ENCODE results near the gene KCNK18.

KCNK18 gene

DNA sequence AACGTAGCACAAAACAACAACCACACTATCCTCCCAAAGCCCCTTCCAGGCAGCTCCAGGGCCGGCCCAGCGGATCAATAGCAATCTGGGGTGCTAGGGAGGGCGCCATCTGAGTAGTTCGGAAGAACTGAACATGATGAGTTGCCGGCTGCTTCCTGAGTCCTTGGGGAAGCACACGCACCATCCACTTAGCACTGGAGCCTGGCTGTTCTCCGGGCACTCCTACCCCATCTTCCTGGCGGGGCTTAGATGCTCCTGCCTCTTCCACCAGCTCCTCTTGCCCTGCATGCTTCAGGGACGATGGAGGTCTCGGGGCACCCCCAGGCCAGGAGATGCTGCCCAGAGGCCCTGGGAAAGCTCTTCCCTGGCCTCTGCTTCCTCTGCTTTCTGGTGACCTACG is at the start of gene KCNK18:
KCNK18 (plus strand) TSS at position 301 of the 400 bp plus-strand sequence; CDS start at position 301, 0 bp downstream.
- in situ Hi-C loops (cut with MboI; ENCODE audit: low sequenced_read_pairs), result no loop called here

DNA sequence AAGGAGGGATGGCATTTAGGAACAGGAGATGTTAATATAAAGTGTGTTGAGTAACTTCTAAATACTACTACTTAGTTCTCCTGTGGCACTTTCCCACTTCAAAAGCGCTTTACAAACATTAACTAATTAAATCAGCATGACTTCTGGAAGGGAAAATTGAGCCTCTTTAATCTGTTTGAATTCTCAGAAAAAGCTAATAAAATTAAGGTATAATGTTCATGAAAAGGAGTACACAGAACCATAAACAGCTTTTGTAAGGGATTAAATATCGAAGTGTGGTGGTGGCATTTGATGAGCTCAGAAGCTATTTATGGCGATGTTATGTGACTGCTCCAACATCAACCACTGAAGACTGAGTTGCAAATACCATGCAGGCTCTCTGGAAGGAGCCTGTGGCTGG is 49.0 kb upstream of the KCNK18 start:
- in situ Hi-C loops (cut with MboI; ENCODE audit: low sequenced_read_pairs), result no loop called here

DNA sequence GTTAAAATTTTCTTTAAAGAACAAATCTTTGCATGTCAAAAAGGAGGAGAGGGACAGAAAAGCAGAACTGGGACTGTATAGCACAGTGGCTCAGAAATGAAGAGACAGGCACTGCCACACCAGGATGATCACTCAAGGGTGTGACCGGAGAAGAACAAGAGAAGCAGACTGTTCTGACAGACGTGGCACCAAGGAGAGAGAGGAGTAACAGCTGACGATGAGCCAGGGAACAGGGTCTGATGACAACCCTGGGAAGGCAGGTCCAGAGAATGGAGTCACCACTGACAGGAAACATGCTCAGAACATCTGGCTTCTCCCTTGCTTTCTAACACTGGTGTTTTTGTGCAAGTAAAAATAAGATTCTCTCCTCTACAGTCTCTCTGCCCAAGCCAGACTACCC is 44.6 kb upstream of the KCNK18 start:
- in situ Hi-C loops (cut with MboI; ENCODE audit: low sequenced_read_pairs), result loop anchor here (25.0 kb wide), 1 partner anchor 340 kb away; no protein-coding TSS in a partner anchor

DNA sequence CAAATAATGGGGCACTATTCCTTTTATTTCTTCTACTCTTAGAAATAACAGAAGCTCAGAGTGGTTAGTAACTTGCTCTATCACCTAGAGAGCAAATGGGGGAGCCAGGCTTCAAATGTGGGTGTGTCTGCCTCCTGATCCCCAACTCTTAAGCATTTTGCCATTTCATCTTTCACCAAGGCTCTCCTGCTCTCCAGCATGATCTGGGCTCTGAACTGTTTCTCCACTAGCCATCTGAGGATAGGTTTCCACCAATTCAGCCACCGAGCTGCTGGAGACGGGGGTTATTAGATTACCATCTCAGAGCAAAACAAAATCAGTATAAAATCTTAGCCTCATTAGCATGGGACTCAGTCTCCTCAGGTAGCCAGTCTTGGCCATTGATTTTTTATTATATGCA is 39.0 kb upstream of the KCNK18 start:
- in situ Hi-C loops (cut with MboI; ENCODE audit: low sequenced_read_pairs), result loop anchor here (25.0 kb wide), 1 partner anchor 346 kb away; no protein-coding TSS in a partner anchor

DNA sequence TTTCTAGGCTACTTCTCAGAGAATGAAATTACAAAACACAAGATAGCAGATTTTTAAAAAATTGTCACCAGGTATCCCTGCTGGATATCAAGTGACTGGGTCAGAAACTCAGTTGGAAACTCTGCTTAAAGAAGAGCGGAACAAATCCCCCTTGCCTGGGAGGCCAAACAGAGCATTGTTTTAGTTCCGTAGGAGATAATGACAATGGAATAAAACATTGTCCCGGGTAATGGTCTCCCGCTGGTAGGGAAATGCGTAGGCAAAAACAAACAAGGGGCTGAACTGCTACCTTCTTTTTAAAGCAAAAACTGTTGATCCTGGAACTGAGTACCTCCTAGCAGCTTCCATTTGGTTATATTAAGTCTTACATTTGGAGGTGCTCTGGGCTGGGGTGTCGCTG is 37.9 kb upstream of the KCNK18 start:
- in situ Hi-C loops (cut with MboI; ENCODE audit: low sequenced_read_pairs), result loop anchor here (25.0 kb wide), 1 partner anchor 347 kb away; no protein-coding TSS in a partner anchor

DNA sequence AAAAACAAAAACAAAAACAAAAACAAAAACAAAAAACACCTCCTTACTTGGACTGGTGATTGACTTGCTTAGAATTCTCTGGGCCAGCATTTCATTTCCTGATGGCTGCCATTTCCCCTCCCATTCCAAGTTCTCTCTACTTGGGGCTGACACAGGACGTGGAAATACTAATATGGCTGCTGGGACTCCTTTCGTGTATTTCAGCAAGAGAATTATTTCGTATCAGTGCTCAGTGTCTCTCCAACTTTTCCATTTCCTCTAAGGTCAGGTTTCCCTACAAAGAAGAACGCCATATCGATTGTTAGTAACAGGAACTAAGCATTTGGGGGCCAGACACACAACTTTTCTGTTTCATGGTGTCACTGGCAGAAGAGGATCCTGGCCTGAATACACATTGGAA is 36.7 kb upstream of the KCNK18 start:
- in situ Hi-C loops (cut with MboI; ENCODE audit: low sequenced_read_pairs), result loop anchor here (25.0 kb wide), 1 partner anchor 348 kb away; no protein-coding TSS in a partner anchor

DNA sequence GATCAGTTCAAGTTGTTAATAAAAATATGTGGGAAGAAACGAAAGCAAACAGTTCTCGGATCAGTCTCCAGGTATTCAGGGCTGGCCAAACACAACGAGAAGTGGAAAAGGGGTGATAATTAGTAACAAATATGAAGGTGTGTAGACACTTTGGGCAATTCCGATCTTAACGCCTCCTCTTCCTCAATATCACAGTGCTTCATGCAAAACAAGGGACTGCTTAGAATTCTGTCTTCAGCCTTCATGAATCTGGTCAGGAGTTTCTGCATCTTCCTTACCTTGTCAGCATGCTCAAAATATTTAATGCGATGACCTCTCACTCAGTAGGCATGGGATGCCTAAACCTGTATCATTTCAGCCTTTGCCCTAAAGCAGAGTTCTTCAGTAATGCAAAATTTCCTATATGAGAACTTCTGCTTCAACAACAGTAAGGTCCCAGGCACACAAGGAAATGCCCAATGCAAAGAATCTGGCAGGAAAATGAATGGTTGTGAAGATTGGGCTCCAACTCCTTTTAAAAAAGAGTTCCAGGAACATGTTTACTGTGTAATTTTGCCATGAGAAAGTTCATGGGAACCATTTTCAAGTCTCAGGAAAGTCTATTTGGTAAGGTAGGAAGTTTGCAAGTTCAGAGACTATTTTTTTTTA is 35.8 kb upstream of the KCNK18 start:
- in situ Hi-C loops (cut with MboI; ENCODE audit: low sequenced_read_pairs), result loop anchor here (25.0 kb wide), 1 partner anchor 349 kb away; no protein-coding TSS in a partner anchor

DNA sequence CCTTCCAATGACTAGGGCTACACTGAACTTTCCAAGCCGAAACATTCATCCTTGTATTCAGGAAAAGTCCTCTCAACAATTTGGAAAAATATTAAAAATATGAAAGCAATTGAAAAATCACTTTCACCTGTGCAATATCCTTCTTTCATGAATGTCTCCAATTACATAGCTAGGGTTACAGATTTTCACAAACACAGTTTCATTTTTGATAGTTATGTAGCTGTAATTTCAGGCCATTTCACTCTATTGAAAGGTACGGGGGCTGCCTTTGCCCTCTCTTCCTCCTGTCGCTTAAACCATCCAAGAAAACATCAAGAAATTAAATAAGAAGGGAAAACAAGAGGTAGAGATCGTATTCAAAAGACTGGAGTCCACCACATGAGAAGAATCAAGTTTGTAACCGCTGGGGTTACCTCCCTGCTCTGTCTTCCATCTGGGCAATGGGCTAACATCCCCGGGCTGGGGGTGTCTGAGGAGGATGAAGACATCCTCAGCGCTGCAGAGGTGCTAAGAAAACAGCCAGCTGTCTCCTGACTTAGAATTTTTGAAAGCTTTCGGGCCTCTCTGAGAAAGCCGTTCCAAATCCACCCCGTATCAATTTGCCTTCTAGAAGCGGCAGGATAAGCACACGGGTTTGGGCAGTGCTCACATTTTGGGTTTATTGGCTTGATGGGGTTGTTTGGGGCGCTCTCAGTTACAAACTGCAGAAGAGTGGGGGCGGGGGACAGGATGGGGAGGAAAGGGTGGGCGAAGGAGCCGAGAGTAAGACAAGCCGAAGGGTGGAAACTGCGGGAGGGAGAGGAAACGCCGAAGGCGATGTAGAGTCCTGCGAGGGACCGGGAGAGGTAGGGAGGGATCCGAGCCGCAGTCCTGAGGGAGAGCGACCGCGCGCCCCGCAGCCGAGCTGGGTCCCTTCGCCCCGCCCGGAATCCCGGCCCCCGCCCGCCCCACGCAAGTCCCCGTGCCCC is 34.9 kb upstream of the KCNK18 start:
- in situ Hi-C loops (cut with MboI; ENCODE audit: low sequenced_read_pairs), result loop anchor here (25.0 kb wide), 1 partner anchor 350 kb away; no protein-coding TSS in a partner anchor

DNA sequence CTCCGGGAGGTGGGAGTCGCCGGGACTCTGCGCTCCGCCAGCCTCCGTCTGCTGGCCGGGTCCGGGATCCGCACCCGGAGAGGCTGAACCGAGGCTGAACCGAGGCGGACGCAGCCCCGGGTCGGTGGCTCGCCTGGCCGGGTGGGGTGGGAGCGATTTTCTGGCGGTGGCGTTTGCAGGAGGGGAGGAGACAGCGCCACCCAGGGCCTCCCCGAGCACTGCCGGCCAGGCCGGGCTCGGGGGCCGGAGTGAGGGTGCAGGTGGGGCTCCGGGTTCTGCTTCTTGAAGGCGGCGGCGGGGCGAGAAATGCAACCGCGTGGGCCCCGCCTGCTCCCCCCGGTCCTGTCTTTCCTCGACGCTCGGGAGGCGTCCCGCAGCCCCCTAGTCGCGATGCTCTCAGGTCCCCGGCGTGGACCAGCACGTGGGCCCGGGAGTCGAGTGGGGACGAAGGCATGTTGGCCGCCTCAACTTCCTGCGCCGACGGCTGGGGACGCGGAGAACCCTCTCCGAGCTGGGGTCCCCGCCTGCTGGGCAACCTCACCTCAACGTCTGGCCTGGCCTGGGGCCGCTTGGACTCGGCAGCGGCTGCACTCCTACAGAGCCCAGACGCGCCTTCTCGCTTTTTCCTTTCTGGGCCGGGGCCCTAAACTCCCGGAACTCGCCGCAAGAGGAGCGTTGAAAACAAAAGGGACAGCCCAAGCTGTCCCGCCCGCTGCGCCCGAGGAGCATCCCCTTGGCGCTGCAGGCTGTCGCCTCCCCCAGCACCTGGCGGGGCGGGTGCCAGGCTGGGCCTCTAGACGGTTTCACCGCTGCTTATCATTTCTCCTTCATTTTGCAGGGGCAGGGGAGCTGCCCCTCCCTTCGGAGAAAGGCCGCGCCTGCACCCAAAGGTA is 34.0 kb upstream of the KCNK18 start:
- in situ Hi-C loops (cut with MboI; ENCODE audit: low sequenced_read_pairs), result loop anchor here (25.0 kb wide), 1 partner anchor 351 kb away; no protein-coding TSS in a partner anchor

DNA sequence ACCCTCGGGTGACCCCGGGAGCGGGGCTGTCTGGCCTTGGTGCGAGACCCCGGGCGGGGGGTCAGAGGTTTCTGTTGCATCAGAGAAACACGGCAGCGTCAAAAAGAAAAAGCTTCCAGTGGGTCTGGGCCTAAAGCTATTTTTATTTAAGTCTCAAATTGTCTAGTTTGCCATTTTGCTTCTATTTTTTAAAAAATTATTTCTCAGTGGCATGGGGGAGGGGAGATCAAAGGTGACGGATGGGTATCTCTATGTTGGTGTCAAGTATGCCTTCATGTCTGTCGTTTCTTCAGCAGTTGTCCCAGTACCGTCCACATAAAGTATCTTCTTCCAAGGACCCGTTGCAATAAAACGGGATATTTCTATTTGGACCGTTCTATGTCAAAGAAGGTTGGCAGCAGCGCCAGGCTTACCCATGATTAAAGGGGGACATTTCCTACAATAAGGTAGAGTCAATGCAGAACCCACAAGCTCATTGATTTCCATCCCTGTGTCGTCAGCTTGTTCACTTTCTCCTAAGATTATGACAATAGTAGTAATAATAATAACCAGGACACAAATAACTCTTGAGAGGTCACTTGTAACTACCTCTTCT is 33.2 kb upstream of the KCNK18 start:
- in situ Hi-C loops (cut with MboI; ENCODE audit: low sequenced_read_pairs), result loop anchor here (25.0 kb wide), 1 partner anchor 352 kb away; no protein-coding TSS in a partner anchor

DNA sequence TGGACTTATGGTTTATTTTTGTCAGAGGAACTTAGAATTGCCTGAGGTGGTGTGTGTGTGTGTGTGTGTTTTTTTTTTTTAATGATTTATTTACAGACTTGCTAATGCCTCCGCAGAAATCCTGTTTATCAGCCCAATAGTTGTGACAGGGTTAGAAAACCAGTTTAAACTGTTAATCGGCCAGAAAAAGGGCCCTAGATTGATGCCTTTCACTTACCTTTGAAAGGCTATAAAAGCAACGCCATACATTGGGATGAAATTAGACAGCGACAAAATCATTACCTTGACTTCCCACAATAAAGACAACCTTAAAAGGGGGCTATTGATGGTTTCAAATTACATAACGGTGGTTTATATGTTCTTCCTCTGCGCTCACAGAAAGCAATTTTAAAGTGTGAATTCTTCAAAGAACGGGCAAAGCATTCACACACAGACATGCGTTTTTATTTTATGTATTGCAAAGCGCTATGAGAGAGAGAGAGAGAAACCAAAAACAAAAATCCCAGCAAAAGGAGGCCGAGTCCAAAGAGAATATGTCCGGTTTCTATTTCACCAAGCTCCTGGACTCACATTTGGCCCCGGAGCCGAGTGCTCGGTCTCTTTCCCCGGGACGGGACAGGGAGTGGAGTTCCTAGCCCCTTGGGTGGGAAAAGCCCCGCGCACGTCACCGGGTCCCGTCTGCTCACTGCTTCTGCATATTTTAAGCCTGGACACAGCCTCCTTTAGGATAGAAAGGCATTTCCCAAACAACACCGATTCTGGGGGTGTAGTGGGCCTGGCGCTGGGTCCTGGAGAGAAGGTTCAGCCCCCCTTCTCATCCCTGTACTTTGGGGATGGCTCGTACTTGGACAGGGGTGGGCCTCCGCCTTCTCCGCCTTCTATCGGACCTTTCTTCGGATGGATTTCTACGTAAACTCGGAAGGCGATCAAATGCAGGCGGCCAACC is 32.4 kb upstream of the KCNK18 start:
- in situ Hi-C loops (cut with MboI; ENCODE audit: low sequenced_read_pairs), result loop anchor here (25.0 kb wide), 1 partner anchor 353 kb away; no protein-coding TSS in a partner anchor

DNA sequence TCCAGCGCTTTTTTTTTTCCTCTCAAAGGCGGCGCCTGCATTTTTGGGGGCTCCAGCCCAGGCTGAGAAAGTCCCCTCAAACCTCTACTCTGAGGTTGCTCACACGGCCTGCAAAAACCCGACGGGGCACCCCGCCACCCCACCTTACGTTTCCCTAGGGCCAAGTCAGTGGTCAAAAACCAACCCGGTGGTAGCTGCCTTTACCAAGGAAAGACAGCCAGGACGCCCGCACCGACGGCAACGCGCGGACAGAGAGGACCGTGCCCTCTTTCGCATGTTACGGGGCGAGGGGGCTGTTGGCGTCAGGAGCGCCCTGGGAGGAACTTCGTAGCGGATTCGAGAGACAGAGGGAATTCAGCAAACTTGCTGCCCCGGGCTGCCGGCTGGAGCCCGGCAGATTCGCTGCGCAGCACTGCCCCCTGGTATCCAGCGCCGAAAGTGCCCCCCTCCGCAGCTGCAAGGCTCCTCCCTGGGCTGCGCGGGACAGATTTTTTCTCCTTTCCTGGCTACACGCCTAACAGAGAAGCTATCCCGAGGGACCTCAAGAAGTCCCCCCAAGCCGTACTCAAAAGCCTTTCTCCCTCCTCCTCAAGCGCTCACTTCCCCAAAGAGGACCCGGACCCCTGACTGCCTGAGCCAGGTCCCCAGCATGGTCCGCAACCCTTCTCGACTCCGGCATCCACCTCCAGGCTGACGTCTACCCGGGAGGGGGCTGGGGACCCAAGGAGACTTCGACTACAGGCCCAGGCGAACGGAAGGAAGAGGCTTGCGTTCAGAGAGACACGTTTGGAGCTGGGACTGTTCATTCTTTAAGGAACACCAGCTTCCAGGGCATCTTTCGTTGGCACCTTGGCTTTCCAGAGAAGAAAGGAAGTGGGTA is 31.5 kb upstream of the KCNK18 start:
- in situ Hi-C loops (cut with MboI; ENCODE audit: low sequenced_read_pairs), result loop anchor here (25.0 kb wide), 1 partner anchor 353 kb away; no protein-coding TSS in a partner anchor

DNA sequence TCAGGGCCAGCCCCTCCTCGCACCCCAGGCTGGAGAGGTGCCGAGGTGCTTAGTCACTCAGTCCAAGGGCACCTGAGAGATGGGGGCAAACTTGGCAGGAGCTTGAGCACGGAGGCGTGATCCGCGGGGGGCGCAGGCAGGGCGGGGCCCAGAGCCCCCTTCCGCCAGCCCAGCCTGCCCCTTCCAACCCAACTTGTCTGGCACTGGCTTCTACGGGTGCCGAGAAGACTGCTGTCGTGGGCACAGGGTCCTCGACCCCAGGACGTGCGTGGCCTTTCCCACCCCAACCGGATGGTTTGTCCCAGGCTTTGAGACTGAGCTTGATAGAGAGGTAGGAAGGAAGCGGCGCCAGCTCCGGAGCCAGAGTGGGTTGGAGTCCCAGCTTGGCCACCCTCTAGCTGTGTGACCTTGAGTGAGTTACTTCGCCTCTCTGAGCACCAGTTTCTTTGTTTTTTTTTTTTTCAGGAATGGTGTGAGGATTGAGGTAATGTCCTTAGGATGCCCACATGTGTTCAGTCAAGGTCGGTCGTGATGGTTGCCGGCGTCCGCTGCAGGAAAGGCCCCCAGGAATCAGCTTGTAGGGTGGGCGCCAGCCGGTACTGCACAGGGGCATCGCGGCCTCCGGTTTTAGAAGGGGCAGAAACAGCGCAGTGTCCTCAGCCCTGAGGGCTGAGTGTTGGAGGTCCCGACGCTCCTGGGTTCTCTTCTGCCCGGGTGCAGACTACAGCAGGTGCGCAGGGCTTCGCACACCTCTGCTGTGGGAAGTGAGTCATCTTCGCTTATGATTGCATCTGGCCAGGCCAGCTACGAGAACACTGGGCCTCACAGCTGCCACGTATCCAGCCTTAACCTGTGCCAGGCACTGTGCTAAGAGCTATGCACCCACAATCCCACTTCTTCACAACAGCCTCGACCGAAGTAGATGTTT is 30.6 kb upstream of the KCNK18 start:
- in situ Hi-C loops (cut with MboI; ENCODE audit: low sequenced_read_pairs), result loop anchor here (25.0 kb wide), 1 partner anchor 354 kb away; no protein-coding TSS in a partner anchor

DNA sequence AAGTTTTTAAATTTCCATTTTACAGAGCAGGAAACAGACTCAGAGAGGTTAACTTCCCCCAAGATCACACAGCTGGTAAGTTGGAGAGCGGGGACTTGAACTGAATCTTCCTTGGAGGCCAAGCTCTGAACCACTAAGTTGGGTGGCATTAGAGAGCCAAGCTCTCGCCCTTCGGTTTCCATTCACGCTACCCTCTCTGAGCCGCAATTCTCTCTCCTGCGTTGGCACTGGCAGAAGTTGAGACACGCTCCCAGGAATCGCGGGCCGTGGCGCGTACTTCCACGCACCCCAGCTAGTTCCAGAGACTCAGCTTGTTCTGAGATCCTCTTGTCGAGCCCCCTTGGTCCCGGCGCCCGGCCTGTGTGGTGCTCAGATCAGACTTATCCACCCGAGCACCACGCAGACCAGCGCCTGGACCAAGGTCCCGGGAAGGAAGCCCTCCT is 29.9 kb upstream of the KCNK18 start:
- in situ Hi-C loops (cut with MboI; ENCODE audit: low sequenced_read_pairs), result loop anchor here (25.0 kb wide), 1 partner anchor 355 kb away; no protein-coding TSS in a partner anchor

DNA sequence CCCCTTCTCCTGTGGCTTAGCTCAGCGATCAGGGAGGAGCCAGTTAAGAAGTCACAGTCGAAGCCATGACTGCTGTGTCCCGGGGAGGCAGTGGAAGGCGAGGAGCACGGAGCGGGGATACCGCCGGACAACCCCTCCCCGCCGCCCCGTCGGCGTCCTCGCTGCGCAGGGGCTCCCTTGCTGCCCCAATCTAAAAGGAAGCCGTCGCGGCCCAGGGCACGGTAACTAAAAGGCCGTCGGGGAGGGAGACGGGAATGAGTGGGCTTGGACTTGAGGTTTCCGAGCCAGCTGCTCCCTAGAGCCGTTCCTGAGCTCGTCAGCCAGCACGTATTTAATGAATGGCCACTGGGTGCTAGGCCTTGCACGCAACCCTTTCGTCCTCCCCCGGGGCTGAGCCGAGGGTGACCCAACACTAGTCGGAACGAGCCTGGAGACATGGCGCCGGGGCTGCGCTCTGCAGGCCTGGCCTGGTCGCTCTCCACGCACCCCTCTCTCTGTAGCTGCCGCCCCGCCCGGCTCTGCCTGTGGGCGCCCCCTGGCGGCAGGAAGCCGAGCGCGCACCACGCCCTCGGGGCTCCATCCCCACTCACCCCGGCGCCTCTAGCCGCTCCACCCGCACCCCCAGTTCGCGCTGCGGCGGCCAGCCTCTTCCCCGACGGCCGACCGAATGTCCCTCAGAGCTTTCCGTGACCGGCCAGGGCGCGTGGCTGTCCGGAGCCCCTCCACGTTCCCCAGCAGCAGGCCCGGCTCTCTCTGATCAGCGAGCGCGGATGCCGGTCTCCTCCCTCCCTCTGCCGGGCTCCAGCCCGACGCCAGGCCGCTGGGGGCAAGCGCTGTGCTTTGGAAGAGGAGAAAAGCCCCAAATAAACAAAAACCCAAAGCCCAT is 29.3 kb upstream of the KCNK18 start:
- in situ Hi-C loops (cut with MboI; ENCODE audit: low sequenced_read_pairs), result loop anchor here (25.0 kb wide), 1 partner anchor 356 kb away; no protein-coding TSS in a partner anchor
